ENCODE data around the gene MAP3K3. TPM values are rescaled to one million over a fixed set of nuclear protein-coding genes. Genes with fewer than 3 reads are reported as not detected.

Gene MAP3K3
- total RNA-seq, 4 donors from 2014 or later: 47.0 to 89.8 (median 53.7) TPM

- ATAC-seq (ENCODE audit: low FRiP score) (no peak), DNase-seq (ENCODE audit: low spot score) (no peak)
- no peak for TF ChIP-seq CTCF (IDR thresholded peaks at IDR 0.05)
Measured at GRCh38 chr17:63631062-63631461, 8.8 kb downstream of the MAP3K3 start.

- ATAC-seq (ENCODE audit: low FRiP score): no peak
- DNase-seq (ENCODE audit: low spot score): no peak
- no peak for TF ChIP-seq CTCF (IDR thresholded peaks at IDR 0.05)
Measured at GRCh38 chr17:63631626-63632025, 9.4 kb downstream of the MAP3K3 start.

- no peak for DNase-seq (ENCODE audit: low spot score)
- no peak for ATAC-seq (ENCODE audit: low FRiP score)
- no peak for TF ChIP-seq CTCF (IDR thresholded peaks at IDR 0.05)
Measured at GRCh38 chr17:63633742-63634141, 11.5 kb downstream of the MAP3K3 start.

GRCh38 chr17:63634163-63634562 is 11.9 kb downstream of the MAP3K3 start:
- DNase-seq (ENCODE audit: low spot score) (no peak), ATAC-seq (ENCODE audit: low FRiP score) (no peak)
- TF ChIP-seq CTCF (IDR thresholded peaks at IDR 0.05): no peak

- DNase-seq (ENCODE audit: low spot score): no peak
- TF ChIP-seq CTCF (IDR thresholded peaks at IDR 0.05): no peak
- no peak for ATAC-seq (ENCODE audit: low FRiP score)
Measured at GRCh38 chr17:63634816-63635215, 12.6 kb downstream of the MAP3K3 start.

GRCh38 chr17:63635290-63635689 is 13.1 kb downstream of the MAP3K3 start:
- no peak for DNase-seq (ENCODE audit: low spot score)
- no peak for ATAC-seq (ENCODE audit: low FRiP score)
- TF ChIP-seq CTCF (IDR thresholded peaks at IDR 0.05): no peak

- TF ChIP-seq CTCF (IDR thresholded peaks at IDR 0.05): no peak
- no peak for ATAC-seq (ENCODE audit: low FRiP score)
- DNase-seq (ENCODE audit: low spot score): no peak
Measured at GRCh38 chr17:63635787-63636186, 13.6 kb downstream of the MAP3K3 start.

Data from omental fat pad (tissue), 4 donors.